ENCODE measurements around the gene CRIP3.

The CRIP3 gene

DNA sequence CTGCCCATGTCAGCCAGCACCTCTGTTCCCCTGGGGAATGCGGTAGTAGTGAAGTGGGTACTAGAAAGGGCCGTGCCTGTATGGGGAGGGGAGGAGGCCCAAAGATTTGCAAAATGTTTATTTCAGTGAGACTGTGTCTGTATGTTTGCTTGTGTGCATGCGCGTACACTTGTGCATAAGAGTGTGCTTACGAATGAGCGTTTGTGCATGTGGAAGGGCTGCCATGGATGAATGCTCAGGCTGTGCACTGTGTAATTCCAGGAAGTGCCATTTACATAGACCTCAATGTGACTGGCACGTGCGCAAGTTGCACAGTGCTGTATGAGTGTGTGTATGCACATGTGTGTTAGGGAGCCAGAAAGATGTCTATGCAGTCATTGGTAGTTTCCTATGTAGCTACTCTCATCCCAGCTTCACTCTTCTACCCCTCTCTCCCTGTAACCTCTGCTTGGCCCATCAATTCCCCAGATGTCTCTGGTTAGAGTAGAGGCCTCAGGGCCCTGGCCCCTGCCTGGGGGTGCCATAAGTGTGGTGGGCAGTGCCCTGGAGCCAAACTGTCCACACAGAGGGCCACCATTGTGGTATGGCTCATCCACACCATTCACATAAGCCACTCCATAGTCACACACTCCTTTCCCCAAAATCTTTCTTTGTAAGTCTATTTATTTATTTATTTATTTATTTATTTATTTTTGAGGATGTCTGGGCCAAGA lies 37.4 kb downstream of the CRIP3 start:
- no peak for DNase-seq

- DNase-seq, result no peak
These were observed 39.2 kb downstream of the CRIP3 start for GRCh38 chr6:43269273-43270007.

GRCh38 chr6:43268782-43269272 lies 39.8 kb downstream of the CRIP3 start:
- DNase-seq, result no peak

DNA sequence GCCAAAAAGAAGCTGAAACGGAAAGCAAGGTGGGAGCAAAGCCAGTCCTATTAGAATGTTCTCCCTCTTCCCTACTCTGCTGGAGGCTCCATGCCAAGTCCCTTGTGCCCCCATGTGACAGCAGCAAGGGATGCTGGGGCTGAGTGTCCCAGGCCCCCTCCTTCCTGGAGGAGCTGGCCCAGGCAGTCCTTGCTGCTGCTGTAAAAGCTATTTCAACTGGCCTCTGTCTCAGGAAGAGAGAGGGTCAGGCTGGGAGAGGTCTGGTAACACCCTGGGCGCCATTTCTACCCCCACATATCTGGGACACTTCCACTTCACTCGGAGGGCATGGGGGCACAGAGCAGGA lies 40.3 kb downstream of the CRIP3 start:
- no peak for DNase-seq

DNA sequence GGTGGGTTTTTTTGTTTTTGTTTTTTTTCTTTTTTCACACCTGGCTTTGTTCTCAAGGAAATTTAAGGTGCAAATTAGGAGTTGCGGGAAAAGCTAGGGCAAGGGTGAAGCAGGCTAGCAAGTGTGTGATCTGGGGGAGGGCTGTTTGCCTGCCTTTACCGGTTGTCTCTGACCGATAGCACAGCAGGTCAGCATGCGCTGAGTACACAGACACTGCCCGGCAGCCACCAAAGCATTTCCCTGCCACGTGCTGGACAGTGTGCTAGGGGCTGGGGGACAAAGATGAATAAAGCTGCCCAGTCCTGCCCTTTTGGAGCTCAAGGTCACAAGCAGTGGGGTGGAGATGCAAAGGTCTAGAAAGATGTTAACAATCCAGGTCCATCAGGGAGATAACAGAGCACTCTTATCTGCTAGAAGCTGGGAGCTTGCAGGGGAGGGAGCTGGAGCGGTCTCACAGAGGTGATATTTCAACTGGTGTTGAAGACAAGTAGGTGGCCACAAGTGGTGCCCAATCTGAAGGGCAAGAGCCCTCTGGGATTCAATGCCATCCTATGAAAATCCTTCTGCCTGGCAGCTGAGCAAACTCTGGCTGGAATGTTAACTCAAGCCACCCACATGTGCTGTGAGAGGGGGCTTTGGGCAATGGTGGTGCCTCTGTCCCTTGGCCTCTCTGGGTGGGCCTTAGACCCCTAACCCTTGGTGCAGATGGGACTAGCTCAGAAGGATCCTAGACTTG lies 40.8 kb downstream of the CRIP3 start:
- DNase-seq, result no peak

DNA sequence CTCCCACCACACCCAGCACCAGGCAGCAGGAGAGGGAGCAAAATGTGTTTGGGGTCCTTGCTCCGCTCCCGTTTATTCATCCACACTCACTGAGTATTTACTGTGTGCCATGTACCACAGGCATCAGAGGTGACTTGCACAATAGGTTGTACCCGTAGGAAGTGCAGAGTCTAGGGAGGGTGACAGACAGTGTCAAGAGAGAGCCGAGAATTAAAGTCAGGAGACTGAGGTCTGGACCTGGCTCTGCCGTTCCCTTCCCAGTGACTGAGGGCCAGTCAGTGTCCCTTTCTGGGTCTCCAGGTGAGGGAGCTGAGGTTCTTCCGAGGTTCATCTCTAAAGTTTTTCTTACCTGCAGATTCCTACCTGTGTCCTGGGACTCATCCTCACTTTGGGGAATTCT lies 43.1 kb downstream of the CRIP3 start:
- no peak for DNase-seq

DNA sequence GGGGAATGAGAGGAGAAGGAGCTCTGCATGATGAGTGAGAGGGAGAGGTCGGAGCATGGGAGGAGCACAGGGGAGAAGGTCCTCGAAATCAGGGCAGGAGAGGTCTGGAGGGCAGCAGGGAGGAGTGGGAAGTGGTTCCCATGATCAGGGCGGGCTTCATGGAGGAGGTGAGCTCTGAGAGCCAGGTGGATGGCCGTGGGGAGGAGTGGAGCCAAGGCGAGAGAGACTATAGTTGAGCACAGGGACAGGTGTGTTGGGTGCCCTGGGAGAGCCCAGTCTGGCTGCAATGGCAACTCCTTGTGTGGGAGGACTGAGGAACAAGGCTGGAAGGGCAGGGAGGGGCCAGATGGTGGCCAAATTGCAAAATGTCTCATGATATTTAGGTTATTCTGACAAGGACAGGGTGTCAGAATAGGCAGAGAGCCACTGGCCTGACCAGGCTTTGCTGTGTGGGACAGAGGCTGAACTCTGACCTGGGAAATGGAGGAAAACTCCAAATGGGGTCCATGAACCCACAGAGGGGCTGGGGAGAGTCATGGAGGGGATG lies 44.0 kb downstream of the CRIP3 start:
- DNase-seq, result no peak

DNA sequence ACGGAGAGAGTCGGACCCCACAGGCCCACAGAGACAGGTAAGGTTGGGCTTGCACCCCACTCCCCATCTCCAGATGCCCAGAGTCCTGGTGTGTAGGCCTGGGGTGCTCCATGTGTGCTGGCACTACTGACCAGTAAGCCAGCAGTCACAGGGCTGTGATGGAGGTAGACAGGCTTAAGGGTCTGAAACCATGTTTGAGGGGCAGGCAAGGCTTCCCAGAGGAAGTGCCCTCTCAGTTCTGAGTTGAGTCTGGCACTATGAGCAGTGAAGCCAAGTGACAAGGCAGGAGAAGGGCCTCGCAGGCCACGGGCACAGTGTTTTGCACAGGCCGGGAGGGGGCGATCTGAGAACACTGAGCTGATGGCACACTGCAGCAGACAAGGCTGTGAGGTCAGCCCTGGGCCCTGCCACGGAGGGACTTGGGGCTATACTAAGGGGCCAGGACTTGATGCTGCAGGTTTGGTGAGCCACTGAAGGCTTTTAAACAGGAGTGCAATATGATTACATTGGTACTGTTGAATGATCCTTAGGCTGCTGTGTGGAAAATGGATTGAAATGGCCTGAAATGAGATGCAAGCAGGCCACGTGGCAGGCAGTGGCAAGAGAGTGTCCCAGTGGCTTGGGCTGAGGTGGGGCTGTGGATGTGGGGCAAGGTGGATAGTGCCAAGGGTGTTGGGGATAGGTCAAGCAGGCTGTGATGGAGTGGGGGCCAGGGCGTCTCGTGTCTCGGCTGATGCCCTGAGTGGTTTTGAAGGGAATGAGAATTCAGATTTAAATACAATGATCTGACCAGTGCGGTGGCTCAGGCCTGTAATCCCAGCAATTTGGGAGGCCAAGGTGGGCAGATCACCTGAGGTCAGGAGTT lies 45.1 kb downstream of the CRIP3 start:
- no peak for DNase-seq

DNA sequence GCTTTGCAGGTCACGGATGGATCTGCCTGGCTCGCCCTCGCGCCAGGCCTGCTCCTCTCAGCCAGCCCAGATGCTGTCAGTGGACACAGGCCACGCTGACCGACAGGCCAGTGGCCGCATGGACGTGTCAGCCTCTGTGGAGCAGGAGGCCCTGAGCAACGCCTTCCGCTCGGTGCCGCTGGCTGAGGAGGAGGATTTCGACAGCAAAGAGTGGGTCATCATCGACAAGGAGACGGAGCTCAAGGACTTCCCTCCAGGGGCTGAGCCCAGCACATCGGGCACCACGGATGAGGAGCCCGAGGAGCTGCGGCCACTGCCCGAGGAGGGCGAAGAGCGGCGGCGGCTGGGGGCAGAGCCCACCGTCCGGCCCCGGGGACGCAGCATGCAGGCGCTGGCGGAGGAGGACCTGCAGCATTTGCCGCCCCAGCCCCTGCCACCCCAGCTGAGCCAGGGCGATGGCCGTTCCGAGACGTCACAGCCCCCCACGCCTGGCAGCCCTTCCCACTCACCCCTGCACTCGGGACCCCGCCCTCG lies 45.8 kb downstream of the CRIP3 start:
- DNase-seq, result no peak

GRCh38 chr6:43262000-43262779 lies 46.4 kb downstream of the CRIP3 start:
- DNase-seq, result no peak

- DNase-seq, result no peak
These were observed 47.4 kb downstream of the CRIP3 start for GRCh38 chr6:43261198-43261597.

GRCh38 chr6:43260791-43261190 lies 47.8 kb downstream of the CRIP3 start:
- DNase-seq, result no peak

- no peak for DNase-seq
These were observed 49.6 kb downstream of the CRIP3 start for GRCh38 chr6:43258807-43259686.

GRCh38 chr6:43258180-43258579 lies 50.4 kb downstream of the CRIP3 start:
- DNase-seq, result no peak

- no peak for DNase-seq
These were observed 51.1 kb downstream of the CRIP3 start for GRCh38 chr6:43257367-43258145.

- DNase-seq, result no peak
These were observed 51.8 kb downstream of the CRIP3 start for GRCh38 chr6:43256670-43257366.

Data from NCI-H345 (cell line).